Cerebellar cortex (tissue), 1 donor: ENCODE results near the gene SVOPL.

Source experiments
- DNase-seq: peaks from one replicate; pipeline ENCODE4 v3.0.0-alpha.2; 2015; ENCODE audit warnings: low spot score

SVOPL gene

DNA sequence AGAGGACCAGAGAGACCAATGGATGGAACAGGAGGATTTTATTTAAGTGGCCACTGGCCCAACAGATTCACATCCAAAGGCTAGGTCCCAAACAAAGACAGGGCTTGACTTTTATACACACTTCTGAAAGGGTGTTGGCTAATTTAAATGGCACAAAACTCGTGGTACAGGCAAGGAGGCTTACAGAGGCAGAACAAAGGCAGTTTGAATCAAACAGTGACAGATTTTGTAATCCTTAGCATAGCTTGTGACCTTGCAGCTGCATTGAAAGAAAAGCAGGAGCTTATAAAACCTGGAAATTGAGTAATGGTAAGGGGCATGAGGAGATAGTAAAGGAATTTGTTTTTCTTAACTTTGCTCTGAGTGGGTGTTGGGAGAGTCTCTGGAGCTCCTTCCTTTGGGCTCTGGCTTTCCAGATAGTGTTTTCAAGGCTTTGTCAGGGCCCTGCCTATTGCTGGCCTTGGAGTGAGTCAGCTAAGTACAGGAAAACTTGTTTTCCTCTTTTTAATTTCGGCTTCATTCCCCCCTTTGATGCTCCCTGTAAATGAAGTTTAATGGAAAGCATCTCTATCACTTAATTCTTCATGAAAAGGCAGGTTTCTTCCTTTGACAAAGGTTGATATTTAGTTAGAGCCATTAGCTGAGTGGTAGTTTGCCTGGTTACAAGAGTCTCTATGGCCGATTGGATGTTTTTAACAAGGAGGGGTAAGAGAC lies 144.2 kb downstream of the SVOPL start:
- no peak for DNase-seq

DNA sequence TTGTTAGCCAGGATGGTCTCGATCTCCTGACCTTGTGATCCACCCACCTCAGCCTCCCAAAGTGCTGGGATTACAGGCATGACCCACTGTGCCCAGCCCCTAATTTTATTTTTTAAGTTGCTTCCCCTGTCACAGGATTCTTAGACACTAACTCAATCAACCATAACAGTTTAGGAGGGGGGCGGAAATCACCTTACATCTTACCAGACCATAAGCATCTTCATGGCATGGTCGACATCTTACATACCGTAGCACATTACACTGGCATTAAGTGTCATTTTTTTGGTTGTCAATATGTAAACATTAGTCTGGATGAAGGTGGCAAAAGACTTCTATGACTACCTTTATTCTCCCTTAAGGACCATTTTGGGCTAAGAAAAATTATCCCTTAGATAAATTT lies 145.5 kb downstream of the SVOPL start:
- no peak for DNase-seq

DNA sequence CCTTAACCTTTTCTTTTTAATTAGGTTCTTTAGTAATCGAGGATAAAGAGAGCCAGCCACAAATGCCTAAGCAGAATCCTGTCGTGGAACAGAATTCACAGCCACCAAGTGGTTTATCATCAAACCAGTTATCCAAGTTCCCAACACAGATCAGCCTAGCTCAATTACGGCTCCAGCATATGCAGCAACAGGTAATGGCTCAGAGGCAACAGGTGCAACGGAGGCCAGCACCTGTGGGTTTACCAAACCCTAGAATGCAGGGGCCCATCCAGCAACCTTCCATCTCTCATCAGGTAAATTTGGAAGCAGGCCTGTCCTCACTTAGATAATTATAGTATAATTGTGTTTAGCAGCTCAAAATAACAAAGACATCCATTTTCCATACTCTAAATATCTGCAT lies 146.5 kb downstream of the SVOPL start:
- DNase-seq, result no peak

GRCh38 chr7:138553805-138554204 lies 147.4 kb downstream of the SVOPL start:
- no peak for DNase-seq

- DNase-seq, result no peak
These were observed 150.1 kb downstream of the SVOPL start for GRCh38 chr7:138551102-138551501.

DNA sequence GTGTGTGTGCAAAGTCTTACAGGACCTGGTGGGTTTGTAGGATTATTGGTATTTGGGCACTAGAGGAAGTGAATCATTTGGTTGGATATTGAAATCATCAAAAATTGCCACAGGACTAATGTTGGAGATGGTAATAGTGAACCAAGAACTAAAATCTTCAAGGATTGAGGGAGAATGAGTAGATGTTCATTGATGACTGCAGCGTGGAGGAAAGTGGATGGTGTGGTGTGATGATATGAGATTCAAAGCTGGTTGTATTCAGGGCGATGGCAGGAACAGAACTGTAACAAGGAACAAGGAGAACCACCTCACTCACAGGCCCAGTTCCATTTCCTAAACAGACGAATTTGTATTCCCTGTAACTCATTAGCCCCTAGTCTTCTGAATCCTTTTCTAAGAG lies 150.8 kb downstream of the SVOPL start:
- no peak for DNase-seq

GRCh38 chr7:138549082-138549481 lies 152.1 kb downstream of the SVOPL start:
- DNase-seq, result no peak

- no peak for DNase-seq
These were observed 154.3 kb downstream of the SVOPL start for GRCh38 chr7:138546829-138547228.

- no peak for DNase-seq
These were observed 155.0 kb downstream of the SVOPL start for GRCh38 chr7:138546064-138546619.

GRCh38 chr7:138545123-138545522 lies 156.0 kb downstream of the SVOPL start:
- DNase-seq, result no peak
